GM18499 (cell line): ENCODE measurements around the gene CD2BP2.
"Not testable (repeated sequence)": the region's sequence is repeated elsewhere in the genome, so short reads cannot be mapped to it uniquely, and the experiment has no call there.

Source experiments
- ATAC-seq: cut with Tn5 transposase; IDR thresholded peaks from one replicate; pipeline ENCODE4 v1.9.1; 2021; ENCODE audit warnings: moderate number of reproducible peaks; ENCODE audit not compliant: insufficient read depth, unreplicated experiment

The CD2BP2 gene

GRCh38 chr16:30348113-30348512 is 7.0 kb downstream of the CD2BP2 start:
- no peak for ATAC-seq

- ATAC-seq: no peak
Measured at GRCh38 chr16:30346286-30346685, 8.8 kb downstream of the CD2BP2 start.

- not testable (repeated sequence) for ATAC-seq
Measured at GRCh38 chr16:30343491-30343820, 11.7 kb downstream of the CD2BP2 start.

GRCh38 chr16:30342751-30343490 is 12.2 kb downstream of the CD2BP2 start:
- no peak for ATAC-seq

GRCh38 chr16:30341971-30342370 is 13.1 kb downstream of the CD2BP2 start:
- not testable (repeated sequence) for ATAC-seq

GRCh38 chr16:30340621-30341020 is 14.5 kb downstream of the CD2BP2 start:
- no peak for ATAC-seq

- ATAC-seq: not testable (repeated sequence)
Measured at GRCh38 chr16:30338715-30339114, 16.4 kb downstream of the CD2BP2 start.

GRCh38 chr16:30337964-30338357 is 17.1 kb downstream of the CD2BP2 start:
- ATAC-seq: not testable (repeated sequence)

- no peak for ATAC-seq
Measured at GRCh38 chr16:30335598-30336474, 19.3 kb downstream of the CD2BP2 start.

GRCh38 chr16:30335028-30335597 is 20.0 kb downstream of the CD2BP2 start:
- not testable (repeated sequence) for ATAC-seq

- not testable (repeated sequence) for ATAC-seq
Measured at GRCh38 chr16:30334473-30334989, 20.6 kb downstream of the CD2BP2 start.

GRCh38 chr16:30324220-30324619 is 30.9 kb downstream of the CD2BP2 start:
- ATAC-seq: not testable (repeated sequence)

GRCh38 chr16:30318647-30319046 is 36.5 kb downstream of the CD2BP2 start:
- ATAC-seq: not testable (repeated sequence)

- not testable (repeated sequence) for ATAC-seq
Measured at GRCh38 chr16:30310937-30311336, 44.2 kb downstream of the CD2BP2 start.

- ATAC-seq: not testable (repeated sequence)
Measured at GRCh38 chr16:30309255-30309654, 45.9 kb downstream of the CD2BP2 start.
